Stimulated activated CD4-positive, alpha-beta T cell treated with anti-CD3 and anti-CD28 coated beads, Interleukin-4, amount 100 ng/mL, for 1 hour (primary cell): ENCODE data around the gene LARP4B.

ENCODE experiments used
- DNase-seq: peaks from one replicate; pipeline ENCODE4 v3.0.0-alpha.2; 2020

Gene LARP4B

GRCh38 chr10:804787-805619, 126.5 kb downstream of the LARP4B start:
- DNase-seq, result no peak

GRCh38 chr10:804191-804781, 127.2 kb downstream of the LARP4B start:
- no peak for DNase-seq

- no peak for DNase-seq
These were observed 128.3 kb downstream of the LARP4B start for GRCh38 chr10:803041-803741.

GRCh38 chr10:802506-802905, 129.0 kb downstream of the LARP4B start:
- DNase-seq, result no peak

- DNase-seq, result no peak
These were observed 134.3 kb downstream of the LARP4B start for GRCh38 chr10:797179-797578.

GRCh38 chr10:796233-796632, 135.3 kb downstream of the LARP4B start:
- no peak for DNase-seq

- no peak for DNase-seq
These were observed 137.0 kb downstream of the LARP4B start for GRCh38 chr10:794382-794956.

GRCh38 chr10:792792-793100, 138.8 kb downstream of the LARP4B start:
- no peak for DNase-seq

GRCh38 chr10:792083-792791, 139.3 kb downstream of the LARP4B start:
- no peak for DNase-seq

GRCh38 chr10:791639-792038, 139.9 kb downstream of the LARP4B start:
- DNase-seq, result no peak

- no peak for DNase-seq
These were observed 140.5 kb downstream of the LARP4B start for GRCh38 chr10:790821-791551.

GRCh38 chr10:789831-790701, 141.4 kb downstream of the LARP4B start:
- DNase-seq, result no peak

- peak; percentile 25 for DNase-seq
These were observed 142.4 kb downstream of the LARP4B start for GRCh38 chr10:788796-789748.

GRCh38 chr10:787933-788651, 143.4 kb downstream of the LARP4B start:
- no peak for DNase-seq

- no peak for DNase-seq
These were observed 144.7 kb downstream of the LARP4B start for GRCh38 chr10:786633-787474.

GRCh38 chr10:785861-786214, 145.7 kb downstream of the LARP4B start:
- DNase-seq, result no peak

- no peak for DNase-seq
These were observed 146.2 kb downstream of the LARP4B start for GRCh38 chr10:785089-785860.
